GM10266 (cell line): ENCODE data around the gene HK2.

Experiments used
- DNase-seq: peaks from one replicate; pipeline ENCODE4 v3.0.0; 2012; ENCODE audit errors: extremely low spot score
- TF ChIP-seq, protein P1 (sequence below): IDR thresholded peaks from 2 replicates; pipeline ENCODE4 v1.5.1; 2012; ENCODE audit warnings: mild to moderate bottlenecking, low read depth; ENCODE audit not compliant: control insufficient read depth, insufficient read depth; ENCODE audit errors: missing control alignments

Gene HK2

DNA sequence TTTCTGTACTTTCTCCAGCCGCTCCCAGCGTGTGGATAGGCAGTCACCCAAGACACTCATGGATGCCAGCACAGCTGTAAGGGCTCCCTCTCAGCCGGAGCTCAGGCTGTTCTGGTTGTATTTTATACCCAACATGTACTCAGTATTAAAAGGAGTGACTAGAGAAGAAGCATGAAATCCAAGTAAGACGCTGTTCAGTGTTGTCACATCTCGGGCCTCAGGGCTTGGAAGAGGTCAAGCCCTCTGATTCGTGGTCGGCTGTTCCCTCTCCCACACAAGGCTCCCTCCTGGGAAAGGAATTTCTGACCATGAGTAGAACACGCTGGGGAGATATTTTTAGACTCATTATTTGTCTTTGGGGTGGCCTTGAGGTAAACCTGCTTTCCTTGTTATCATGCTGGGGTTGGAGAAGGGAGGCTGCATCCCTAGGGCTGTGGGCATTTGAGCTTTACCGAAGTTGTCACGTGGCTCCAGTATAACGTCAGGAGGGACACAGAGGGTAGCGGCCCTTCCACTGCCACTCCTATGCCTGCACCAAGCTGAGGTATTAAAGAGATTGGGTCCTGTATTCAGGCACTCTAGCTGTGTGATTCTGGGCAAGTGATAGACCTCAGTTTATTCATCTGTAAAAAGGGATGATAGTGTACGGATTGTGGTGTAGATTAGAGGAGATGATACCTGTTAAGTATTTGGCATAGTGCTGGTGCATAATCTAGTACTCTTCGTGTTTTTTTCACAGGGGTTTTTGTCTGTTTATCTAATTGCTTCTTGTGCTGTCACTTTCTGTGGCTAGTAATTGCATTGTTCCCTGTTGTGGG, 34.1 kb downstream of the HK2 start:
- no peak for DNase-seq
- TF ChIP-seq, protein P1, sequence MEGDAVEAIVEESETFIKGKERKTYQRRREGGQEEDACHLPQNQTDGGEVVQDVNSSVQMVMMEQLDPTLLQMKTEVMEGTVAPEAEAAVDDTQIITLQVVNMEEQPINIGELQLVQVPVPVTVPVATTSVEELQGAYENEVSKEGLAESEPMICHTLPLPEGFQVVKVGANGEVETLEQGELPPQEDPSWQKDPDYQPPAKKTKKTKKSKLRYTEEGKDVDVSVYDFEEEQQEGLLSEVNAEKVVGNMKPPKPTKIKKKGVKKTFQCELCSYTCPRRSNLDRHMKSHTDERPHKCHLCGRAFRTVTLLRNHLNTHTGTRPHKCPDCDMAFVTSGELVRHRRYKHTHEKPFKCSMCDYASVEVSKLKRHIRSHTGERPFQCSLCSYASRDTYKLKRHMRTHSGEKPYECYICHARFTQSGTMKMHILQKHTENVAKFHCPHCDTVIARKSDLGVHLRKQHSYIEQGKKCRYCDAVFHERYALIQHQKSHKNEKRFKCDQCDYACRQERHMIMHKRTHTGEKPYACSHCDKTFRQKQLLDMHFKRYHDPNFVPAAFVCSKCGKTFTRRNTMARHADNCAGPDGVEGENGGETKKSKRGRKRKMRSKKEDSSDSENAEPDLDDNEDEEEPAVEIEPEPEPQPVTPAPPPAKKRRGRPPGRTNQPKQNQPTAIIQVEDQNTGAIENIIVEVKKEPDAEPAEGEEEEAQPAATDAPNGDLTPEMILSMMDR, result no peak

DNA sequence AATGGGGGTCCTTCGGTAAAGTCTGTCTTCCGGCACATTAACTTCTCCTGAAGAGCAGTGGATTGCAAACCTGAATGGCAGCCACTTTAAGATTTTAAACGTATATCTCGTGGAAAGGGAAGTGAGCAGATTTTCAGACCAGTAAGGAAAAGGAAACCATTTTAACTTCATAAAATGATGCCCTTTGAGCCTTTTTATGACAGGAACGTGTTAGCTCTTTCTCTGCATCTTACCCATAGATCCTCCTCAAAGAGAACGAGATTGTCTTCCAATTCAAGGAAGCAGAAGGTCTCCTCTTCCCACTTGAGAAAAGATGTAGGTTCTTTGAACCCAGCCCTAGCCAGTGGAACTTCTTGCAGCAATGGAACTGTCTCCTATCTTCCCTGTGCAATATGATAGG, 35.6 kb downstream of the HK2 start:
- no peak for DNase-seq
- TF ChIP-seq, protein P1, result no peak

DNA sequence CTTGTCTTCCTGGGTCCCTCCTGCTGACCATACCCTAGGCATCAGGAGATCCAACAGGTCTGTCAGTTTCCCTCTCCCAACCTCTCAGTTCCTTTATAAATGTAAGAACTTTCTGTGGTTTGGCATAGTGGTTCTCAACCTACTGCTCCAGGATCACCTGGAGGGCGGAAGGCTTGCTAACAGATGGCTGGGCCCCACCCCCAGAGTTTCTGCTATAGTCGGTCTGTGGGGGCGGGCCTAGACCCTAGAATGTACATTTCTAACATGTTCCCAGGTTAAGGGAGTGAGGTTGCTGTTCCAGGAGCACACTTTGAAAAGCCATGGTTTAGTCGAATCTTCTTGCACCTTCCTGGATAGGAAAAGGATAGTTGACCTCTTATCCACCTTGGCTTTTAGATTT, 37.0 kb downstream of the HK2 start:
- no peak for DNase-seq
- TF ChIP-seq, protein P1, result no peak

DNA sequence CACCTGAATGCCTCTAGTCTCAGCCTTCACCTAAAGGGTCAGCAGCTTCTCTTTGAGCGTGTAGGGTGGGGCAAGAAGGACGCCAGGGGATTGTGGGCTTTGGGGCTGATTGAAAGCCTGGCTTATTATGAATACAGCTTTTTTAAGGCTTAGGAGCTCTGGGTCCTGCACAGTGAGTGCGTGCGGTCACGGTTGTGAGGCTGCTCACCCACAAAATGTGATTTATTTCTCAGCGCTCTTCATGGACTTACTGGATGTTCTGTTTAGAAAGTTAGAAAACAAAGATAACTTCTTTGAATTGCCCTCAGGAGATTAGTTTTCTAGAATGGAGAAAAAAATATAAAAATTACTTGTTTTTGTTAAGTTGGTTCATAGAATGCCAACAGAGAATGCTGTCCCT, 37.5 kb downstream of the HK2 start:
- no peak for DNase-seq
- TF ChIP-seq, protein P1, result no peak

DNA sequence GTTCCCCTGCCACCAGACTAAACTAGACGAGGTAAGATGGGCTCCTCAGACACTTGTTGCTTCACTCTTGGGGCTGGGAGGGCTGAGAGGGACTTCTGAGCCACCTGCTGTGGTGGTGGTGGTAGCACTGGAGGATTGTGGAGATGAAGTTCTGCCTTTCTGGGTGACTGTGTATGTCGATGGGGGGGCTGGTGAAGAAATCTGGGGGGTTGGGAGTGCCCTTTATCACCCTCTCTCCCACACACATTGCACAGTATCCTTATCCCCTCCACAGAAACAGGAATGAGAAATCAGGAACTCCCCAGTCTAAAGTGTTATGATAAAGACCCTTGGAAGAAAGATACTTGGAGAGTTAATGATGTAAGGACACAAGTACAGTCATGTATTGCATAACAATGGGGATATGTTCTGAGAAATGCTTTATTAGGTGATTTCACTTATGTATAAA, 38.5 kb downstream of the HK2 start:
- no peak for DNase-seq
- TF ChIP-seq, protein P1, result no peak

DNA sequence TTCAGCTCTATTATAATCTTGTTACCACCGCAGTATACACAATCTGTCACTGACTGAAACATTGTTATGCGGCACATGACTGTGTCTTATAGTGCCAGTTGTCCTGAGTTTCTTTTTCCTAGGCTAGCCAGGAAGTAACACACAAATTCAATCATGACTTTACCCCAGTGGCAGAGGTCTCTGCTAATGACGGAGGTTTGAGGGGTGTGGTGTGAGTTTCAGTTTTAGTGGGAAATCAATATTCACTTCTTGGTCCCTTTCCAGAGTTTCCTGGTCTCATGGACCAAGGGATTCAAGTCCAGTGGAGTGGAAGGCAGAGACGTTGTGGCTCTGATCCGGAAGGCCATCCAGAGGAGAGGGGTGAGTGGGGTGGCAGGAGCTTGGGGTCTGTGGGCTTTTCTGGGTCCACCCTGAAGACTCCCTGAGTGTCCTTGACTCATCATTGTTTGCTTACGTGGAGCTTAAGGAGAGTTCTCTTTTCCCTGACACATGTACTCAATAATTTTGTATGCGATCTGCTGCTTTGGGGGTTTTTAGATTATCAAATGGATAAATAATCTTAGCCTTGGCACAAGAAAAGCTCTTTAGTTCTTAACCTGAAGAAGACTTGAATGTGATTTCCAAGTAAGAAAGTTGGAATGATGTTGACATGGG, 39.2 kb downstream of the HK2 start:
- no peak for DNase-seq
- TF ChIP-seq, protein P1, result no peak

DNA sequence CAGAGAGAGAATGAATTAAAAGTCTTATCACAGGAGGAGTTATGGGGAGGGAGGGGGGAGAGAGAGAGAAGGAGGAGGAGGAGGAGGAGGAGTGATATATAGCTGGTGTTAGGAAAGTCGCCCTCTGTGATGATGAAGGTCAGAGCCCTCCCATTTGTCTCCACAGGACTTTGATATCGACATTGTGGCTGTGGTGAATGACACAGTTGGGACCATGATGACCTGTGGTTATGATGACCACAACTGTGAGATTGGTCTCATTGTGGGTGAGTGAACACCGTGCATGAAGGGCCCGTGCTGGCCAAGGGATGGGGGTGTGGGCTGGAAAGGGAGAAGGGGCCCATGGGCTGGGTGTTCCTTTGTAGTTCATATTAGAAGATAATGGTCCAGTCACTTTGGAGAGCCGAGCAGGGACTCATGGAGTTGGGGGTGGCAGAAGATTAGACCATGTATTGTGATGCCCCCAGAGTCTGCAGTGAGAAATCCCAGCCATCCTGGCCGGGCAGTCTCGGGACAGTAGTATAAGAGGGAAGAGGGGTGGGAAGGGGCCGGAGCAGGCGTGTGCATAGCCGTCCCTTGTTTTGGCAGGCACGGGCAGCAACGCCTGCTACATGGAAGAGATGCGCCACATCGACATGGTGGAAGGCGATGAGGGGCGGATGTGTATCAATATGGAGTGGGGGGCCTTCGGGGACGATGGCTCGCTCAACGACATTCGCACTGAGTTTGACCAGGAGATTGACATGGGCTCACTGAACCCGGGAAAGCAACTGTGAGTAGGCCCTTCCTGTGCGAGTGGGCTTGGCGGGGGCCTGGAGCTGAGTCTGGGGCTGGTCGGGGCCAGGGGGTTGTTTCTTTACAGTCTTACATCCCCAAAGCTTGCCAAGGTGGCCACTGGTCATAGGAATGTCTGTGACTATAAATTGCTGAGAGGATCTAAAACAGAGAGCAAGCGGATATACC, 40.0 kb downstream of the HK2 start:
- TF ChIP-seq, protein P1, result no peak
- DNase-seq, result no peak
